IMR-90 (cell line): Measurements from ENCODE around the gene PPP2R2D. TPM values are rescaled to one million over a fixed set of nuclear protein-coding genes. Genes with fewer than 3 reads are reported as not detected.

ENCODE experiments used
- ATAC-seq: fragments of 200-7000 bp; cut with Tn5 transposase; 2 replicates; pipeline ENCODE4 v1.9.1; 2020; ENCODE audit warnings: low read depth, mild to moderate bottlenecking, moderate library complexity
- BruUV-seq: library from RNA; stranded (reverse); fragments of 400-500 nt; replicated peaks from 2 replicates; lab custom pipeline; 2021; lab: Mats Ljungman, UMichigan
- CTCF ChIA-PET: fragments of 300-600 bp; formaldehyde crosslinking; extraction: SDS; loops from one replicate; lab custom pipeline; 2021; ENCODE audit warnings: antibody characterized with exemption; lab: Yijun Ruan, JAX
- POLR2A ChIA-PET: fragments of 300-600 bp; sonication (Branson Sonifier 250); formaldehyde crosslinking; loops from one replicate; lab custom pipeline; 2022; ENCODE audit warnings: antibody characterized with exemption; ENCODE audit not compliant: unreplicated experiment; lab: Charles Lee
- DNase-seq: peaks from one replicate; pipeline ENCODE4 v3.0.0; 2013
- H2AFZ ChIP-seq: replicated peaks from 2 replicates; pipeline ENCODE3; 2013; ENCODE audit warnings: low read length, mild to moderate bottlenecking; ENCODE audit not compliant: poor library complexity
- H2AK5ac ChIP-seq: 2 replicates; pipeline ENCODE4 v1.6.1; 2013; ENCODE audit warnings: low read depth, low read length, inconsistent platforms
- H2AK9ac ChIP-seq: replicated peaks from 2 replicates; pipeline ENCODE3; 2013; ENCODE audit warnings: mild to moderate bottlenecking, low read depth, low read length, moderate library complexity; ENCODE audit not compliant: poor library complexity
- H2BK120ac ChIP-seq: 2 replicates; pipeline ENCODE4 v1.6.1; 2013; ENCODE audit warnings: low read depth, low read length, inconsistent platforms
- H2BK15ac ChIP-seq: 3 replicates; pipeline ENCODE4 v1.6.1; 2013; ENCODE audit warnings: low read depth, low read length, inconsistent platforms
- H2BK20ac ChIP-seq: 2 replicates; pipeline ENCODE4 v1.6.1; 2013; ENCODE audit warnings: low read depth, mild to moderate bottlenecking, inconsistent platforms, low read length, moderate library complexity
- H2BK5ac ChIP-seq: 2 replicates; pipeline ENCODE4 v1.6.1; 2013; ENCODE audit warnings: mild to moderate bottlenecking, low read depth, low read length, inconsistent platforms; ENCODE audit not compliant: poor library complexity, severe bottlenecking
- H3K14ac ChIP-seq: replicated peaks from 2 replicates; pipeline ENCODE4 v1.6.1; 2013; ENCODE audit warnings: low read depth, low read length, inconsistent platforms
- H3K18ac ChIP-seq: 2 replicates; pipeline ENCODE4 v1.6.1; 2013; ENCODE audit warnings: low read depth, low read length, control low read depth
- H3K23ac ChIP-seq: 2 replicates; pipeline ENCODE4 v1.6.1; 2013; ENCODE audit warnings: low read depth, low read length, inconsistent platforms
- H3K27ac ChIP-seq: 2 replicates; pipeline ENCODE4 v1.5.1; 2013; ENCODE audit warnings: mild to moderate bottlenecking, control low read depth, low read length; ENCODE audit not compliant: insufficient read depth
- H3K27me3 ChIP-seq: 2 replicates; pipeline ENCODE4 v1.6.1; 2013; ENCODE audit warnings: low read length; ENCODE audit not compliant: control insufficient read depth, insufficient read depth
- H3K36me3 ChIP-seq: 2 replicates; pipeline ENCODE4 v1.6.1; 2013; ENCODE audit warnings: low read length, mixed read lengths; ENCODE audit not compliant: control insufficient read depth, insufficient read depth
- H3K4ac ChIP-seq: 2 replicates; pipeline ENCODE4 v1.6.1; 2013; ENCODE audit warnings: low read depth, low read length, inconsistent platforms
- H3K4me1 ChIP-seq: 2 replicates; pipeline ENCODE4 v1.6.1; 2013; ENCODE audit warnings: low read length, mixed read lengths; ENCODE audit not compliant: control insufficient read depth, insufficient read depth
- H3K4me2 ChIP-seq: 2 replicates; pipeline ENCODE4 v1.6.1; 2013; ENCODE audit warnings: low read depth, mild to moderate bottlenecking, control low read depth, low read length, moderate library complexity
- H3K4me3 ChIP-seq: 2 replicates; pipeline ENCODE4 v1.5.1; 2013; ENCODE audit warnings: low read depth, mild to moderate bottlenecking, control low read depth, low read length, moderate library complexity; ENCODE audit not compliant: insufficient read depth
- H3K56ac ChIP-seq: 2 replicates; pipeline ENCODE4 v1.6.1; 2013; ENCODE audit warnings: low read length, inconsistent platforms; ENCODE audit not compliant: insufficient read depth; ENCODE audit errors: extremely low read depth
- H3K79me1 ChIP-seq, 2 experiments: 2 replicates each; pipeline ENCODE4 v1.6.1; 2013; ENCODE audit warnings: low read length in 2 of 2, inconsistent platforms in 1 of 2, low read depth in 1 of 2
- H3K9ac ChIP-seq: 2 replicates; pipeline ENCODE4 v1.6.1; 2013; ENCODE audit warnings: low read depth, low read length, control low read depth
- H3K9me1 ChIP-seq: 2 replicates; pipeline ENCODE4 v1.6.1; 2013; ENCODE audit warnings: low read length, inconsistent platforms; ENCODE audit not compliant: insufficient read depth
- H3K9me3 ChIP-seq: 2 replicates; pipeline ENCODE4 v1.6.1; 2013; ENCODE audit warnings: low read length; ENCODE audit not compliant: control insufficient read depth, insufficient read depth
- H4K20me1 ChIP-seq: 2 replicates; pipeline ENCODE4 v1.6.1; 2013; ENCODE audit warnings: low read length, inconsistent platforms; ENCODE audit not compliant: insufficient read depth
- H4K5ac ChIP-seq: 2 replicates; pipeline ENCODE4 v1.6.1; 2013; ENCODE audit warnings: mild to moderate bottlenecking, low read depth, low read length, control low read depth
- H4K8ac ChIP-seq, 2 experiments: 2 replicates each; pipeline ENCODE4 v1.6.1; 2013; ENCODE audit warnings: low read depth in 2 of 2, low read length in 2 of 2, control low read depth in 1 of 2, inconsistent platforms in 1 of 2
- H4K91ac ChIP-seq: 2 replicates; pipeline ENCODE4 v1.6.1; 2013; ENCODE audit warnings: low read depth, low read length, inconsistent platforms; ENCODE audit not compliant: insufficient read depth
- CTCF ChIP-seq: conservative IDR thresholded peaks from 2 replicates; pipeline ENCODE4 v1.5.1; 2012; ENCODE audit warnings: mild to moderate bottlenecking, low read depth, low read length, improper control_type of control experiment
- POLR2A ChIP-seq: IDR thresholded peaks from 2 replicates; pipeline ENCODE4 v1.6.1; 2012; ENCODE audit warnings: mild to moderate bottlenecking, low read depth, low read length
- WGBS, 2 experiments: methylation state at CpG; one replicate each; pipeline versions ENCODE4 v1.1.5 to v1.1.7; 2013; ENCODE audit warnings: missing lambda C conversion rate in 2 of 2; ENCODE audit not compliant: insufficient read length in 1 of 2; ENCODE audit errors: extremely low coverage in 2 of 2; 5-methylcytosine and 5-hydroxymethylcytosine counted together
- dilution Hi-C: fragments of 300-500 bp; cut with HindIII; formaldehyde crosslinking; loops from one replicate; pipeline ENCODE4 v1.14.3; 2018; ENCODE audit warnings: low sequenced_read_pairs; ENCODE audit not compliant: unreplicated experiment
- in situ Hi-C: fragments of 300-500 bp; cut with MboI; formaldehyde crosslinking; loops from 3 replicates; pipeline ENCODE4 v1.14.3; 2019; ENCODE audit warnings: low sequenced_read_pairs, inconsistent platforms, mixed read lengths
- intact Hi-C: fragments of 100-400 bp; cut with micrococcal nuclease; formaldehyde crosslinking; loops from 2 replicates; pipeline ENCODE4 v1.10.0; 2022
- polyA plus RNA-seq, 3 experiments: library from polyadenylated mRNA; depleted of rRNA; stranded (reverse); fragments of >200 nt; gene quantifications; 2 replicates each; pipeline ENCODE4 v1.2.3, GENCODE V29; 2012; ENCODE audit warnings: low replicate concordance in 1 of 3
- total RNA-seq: library from RNA; depleted of rRNA; stranded (reverse); fragments of >200 nt; gene quantifications from 2 replicates; pipeline ENCODE4 v1.2.3, GENCODE V29; 2012

Gene PPP2R2D
- total and polyA plus RNA-seq, 2 of the 4 experiments (the other 2 are of a cell fraction): 22.8 to 23.8 TPM

DNA sequence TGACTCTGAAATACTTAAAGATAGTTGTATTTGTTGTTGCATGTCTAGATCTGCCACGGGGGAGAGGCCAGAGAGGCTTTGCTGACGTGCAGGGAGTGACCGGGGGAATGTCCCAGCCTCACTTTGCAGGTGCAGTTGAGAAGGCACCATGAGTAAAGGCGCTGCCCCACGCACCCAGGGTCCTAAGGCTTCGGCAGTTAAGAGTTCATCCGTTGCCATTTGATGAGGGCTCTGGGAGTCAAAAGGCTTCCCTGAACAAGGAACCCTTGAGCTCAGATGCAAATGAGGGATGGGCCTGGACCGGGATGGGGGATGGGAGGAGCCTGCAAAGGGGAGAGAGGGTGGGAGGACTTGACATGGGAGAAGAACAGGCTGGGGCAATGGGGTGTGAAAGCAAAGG lies 20.4 kb downstream of the PPP2R2D start:
- ATAC-seq: no peak
- peaks cover 42% of the 10 kb centered on the region for H4K20me1 ChIP-seq

More for the DNA sequence above, 20.4 kb downstream of the PPP2R2D start:
- H3K9me1 ChIP-seq: peaks cover 3% of the 10 kb centered on the region; the same call in 1 of the 2 replicates
- no peak overlapping the region for H2BK15ac ChIP-seq
- no peak overlapping the region for H2BK120ac ChIP-seq
- peaks cover 19 to 52% of the 10 kb centered on the region in 2 experiments for H3K79me1 ChIP-seq
- no peak overlapping the region for H3K18ac ChIP-seq
- no peak overlapping the region for H2AK5ac ChIP-seq
- no peak overlapping the region for H2AK9ac ChIP-seq
- CTCF ChIA-PET: no interaction called here
- H3K4me3 ChIP-seq: no peak overlapping the region
- H3K56ac ChIP-seq: no peak overlapping the region
- intact Hi-C loops (no loop called here), in situ Hi-C loops (no loop called here), dilution Hi-C loops (no loop called here)
- H2AFZ ChIP-seq: no peak overlapping the region
- H3K9me3 ChIP-seq: peaks cover 4% of the 10 kb centered on the region; the same call in 1 of the 2 replicates
- WGBS, 2 experiments: 78% methylated on average over 8 of the region's 8 CpGs; no CpG with 5 or more reads in 1 of the 2 experiments
- H3K4ac ChIP-seq: no peak overlapping the region
- H3K27me3 ChIP-seq: no peaks in the 10 kb centered on the region
- H4K5ac ChIP-seq: no peak overlapping the region
- POLR2A ChIA-PET: no interaction called here
- no peak overlapping the region for H3K23ac ChIP-seq
- no peak overlapping the region for H3K9ac ChIP-seq
- DNase-seq: no peak
- H3K4me1 ChIP-seq: peaks cover 2% of the 10 kb centered on the region; the same call in 1 of the 2 replicates
- TF ChIP-seq POLR2A: no peak
- no peak for TF ChIP-seq CTCF
- H3K36me3 ChIP-seq: no peaks in the 10 kb centered on the region
- H2BK5ac ChIP-seq: no peak overlapping the region
- no peak overlapping the region for H4K8ac ChIP-seq
- H3K27ac ChIP-seq: no peak overlapping the region
- no peak overlapping the region for H4K91ac ChIP-seq
- no peak overlapping the region for H3K4me2 ChIP-seq
- H3K14ac ChIP-seq: no peak overlapping the region
- no peak overlapping the region for H2BK20ac ChIP-seq
- no TSS peak for BruUV-seq
